GM12878 (cell line): ENCODE results near the gene SPAG7.

ENCODE experiments used
- CBFB ChIP-seq: IDR thresholded peaks from 2 replicates; pipeline ENCODE4 v1.6.1; 2016; ENCODE audit warnings: antibody characterized with exemption, low read depth
- CTCF ChIP-seq, 3 experiments: IDR thresholded peaks in 2 of 3; conservative IDR thresholded peaks in 1 of 3; 2 replicates each; pipeline ENCODE4 v1.5.1; 2011; ENCODE audit warnings: low read depth in 3 of 3, low read length in 3 of 3, mild to moderate bottlenecking in 3 of 3, control low read depth in 2 of 3, moderate library complexity in 2 of 3, inconsistent platforms in 1 of 3, mixed read lengths in 1 of 3; ENCODE audit not compliant: control insufficient read depth in 2 of 3, insufficient read depth in 1 of 3; ENCODE audit errors: extremely low read depth in 1 of 3
- FOS ChIP-seq: IDR thresholded peaks from 3 replicates; pipeline ENCODE4 v1.6.1; 2011; ENCODE audit warnings: borderline replicate concordance; ENCODE audit not compliant: insufficient read length; ENCODE audit errors: extremely low read depth
- JUND ChIP-seq: IDR thresholded peaks from 2 replicates; pipeline ENCODE4 v1.6.1; 2012; ENCODE audit warnings: low read depth, mild to moderate bottlenecking, low read length, improper control_type of control experiment, moderate library complexity
- NKRF ChIP-seq: fragments of 450-650 bp; conservative IDR thresholded peaks from 2 replicates; pipeline ENCODE4 v1.6.1; 2017; ENCODE audit warnings: mild to moderate bottlenecking, moderate library complexity
- NRF1 ChIP-seq: conservative IDR thresholded peaks from 2 replicates; pipeline ENCODE4 v1.6.1; 2011; ENCODE audit warnings: mild to moderate bottlenecking, low read depth, low read length, improper control_type of control experiment
- POLR2AphosphoS2 ChIP-seq: IDR thresholded peaks from 2 replicates; pipeline ENCODE4 v1.6.1; 2011; ENCODE audit warnings: low read depth, mild to moderate bottlenecking, low read length, improper control_type of control experiment, moderate library complexity
- POLR2AphosphoS5 ChIP-seq: IDR thresholded peaks from 2 replicates; pipeline ENCODE4 v1.6.1; 2011; ENCODE audit warnings: mild to moderate bottlenecking, low read length, inconsistent platforms
- SMC3 ChIP-seq: IDR thresholded peaks from 2 replicates; pipeline ENCODE4 v1.6.1; 2011; ENCODE audit warnings: low read length, improper control_type of control experiment, borderline replicate concordance
- SRF ChIP-seq, 2 experiments: IDR thresholded peaks; 2 replicates each; pipeline ENCODE4 v1.6.1; 2011; ENCODE audit warnings: low read depth in 2 of 2, low read length in 2 of 2, mild to moderate bottlenecking in 1 of 2, moderate library complexity in 1 of 2
- USF2 ChIP-seq: IDR thresholded peaks from 2 replicates; pipeline ENCODE4 v1.6.1; 2011; ENCODE audit warnings: low read depth, low read length, improper control_type of control experiment, borderline replicate concordance
- ZNF24 ChIP-seq: fragments of 450-650 bp; IDR thresholded peaks from 2 replicates; pipeline ENCODE4 v1.6.1; 2017; ENCODE audit warnings: antibody characterized with exemption, mild to moderate bottlenecking

DNA sequence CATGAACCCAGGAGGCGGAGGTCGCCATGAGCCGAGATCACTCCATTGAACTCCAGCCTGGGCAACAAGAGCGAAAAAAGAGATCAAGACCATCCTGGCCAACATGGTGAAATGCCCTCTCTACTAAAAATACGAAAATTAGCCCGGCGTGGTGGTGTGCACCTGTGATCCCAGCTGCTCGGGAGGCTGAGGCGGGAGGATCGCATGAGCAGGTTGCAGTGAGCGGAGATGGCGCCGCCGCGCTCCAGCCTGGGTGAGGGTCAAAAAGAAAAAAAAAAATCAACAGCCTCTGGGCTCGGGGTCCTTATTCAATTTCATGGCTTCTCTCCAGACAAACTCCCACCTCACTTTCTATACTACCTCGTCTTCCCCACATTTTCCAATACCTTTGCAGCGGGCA is 38.7 kb downstream of the SPAG7 start:
- TF ChIP-seq ZNF24 (no peak), CBFB (no peak), USF2 (no peak), JUND (no peak), NKRF (no peak), NRF1 (no peak), POLR2AphosphoS2 (no peak), CTCF (IDR thresholded peaks at IDR 0.05 in 2 of 3, conservative IDR thresholded peaks at IDR 0.05 in 1 of 3; ENCODE audit: control insufficient read depth in 2 of 3, extremely low read depth in 1 of 3, insufficient read depth in 1 of 3, low read depth in 3 of 3, low read length in 3 of 3) (no peak), POLR2AphosphoS5 (no peak), SRF (IDR thresholded peaks at IDR 0.05; ENCODE audit: low read depth in 2 of 2, low read length in 2 of 2) (no peak), FOS (no peak), SMC3 (no peak)
